Cardiac muscle cell (in vitro differentiated cells and primary cell): ENCODE results near the gene BBS7. TPM values are rescaled to one million over a fixed set of nuclear protein-coding genes. Genes with fewer than 3 reads are reported as not detected.

Experiments used
- DNase-seq, 2 donors: peaks; one replicate each; pipeline versions ENCODE4 v3.0.0 to v3.0.0-alpha.2; 2010 to 2017; ENCODE audit warnings: low read depth in 1 of 2, low spot score in 1 of 2
- H3K27ac ChIP-seq: fragments of 200-600 bp; sonication (generic); 2 replicates; pipeline ENCODE4 v1.5.1; 2016
- H3K27me3 ChIP-seq: fragments of 200-600 bp; sonication (generic); 2 replicates; pipeline ENCODE4 v1.6.0; 2016; ENCODE audit warnings: control low read depth
- H3K36me3 ChIP-seq: fragments of 200-600 bp; sonication (generic); 2 replicates; pipeline ENCODE4 v1.5.1; 2016; ENCODE audit warnings: control low read depth
- H3K4me1 ChIP-seq: fragments of 200-600 bp; sonication (generic); 2 replicates; pipeline ENCODE4 v1.8.1; 2017; ENCODE audit warnings: low read depth, mild to moderate bottlenecking, mixed run types
- H3K4me3 ChIP-seq: fragments of 200-600 bp; sonication (generic); 2 replicates; pipeline ENCODE4 v1.5.1; 2016; ENCODE audit warnings: mild to moderate bottlenecking
- H3K9me3 ChIP-seq: fragments of 200-600 bp; sonication (generic); 2 replicates; pipeline ENCODE4 v1.5.1; 2017; ENCODE audit warnings: low read depth, mild to moderate bottlenecking, control low read depth
- CTCF ChIP-seq: IDR thresholded peaks from 2 replicates; pipeline ENCODE4 v1.5.1; 2012; ENCODE audit warnings: low read depth, mild to moderate bottlenecking, low read length
- polyA plus RNA-seq: library from polyadenylated mRNA; unstranded; fragments of >200 nt; fragmentation: Nextera tagmentation; extraction: Ambion mirVana; gene quantifications from 2 replicates; pipeline ENCODE4 v1.2.1, GENCODE V29; 2016
- total RNA-seq: library from RNA; depleted of rRNA; stranded (reverse); fragments of >200 nt; gene quantifications from 2 replicates; pipeline ENCODE4 v1.2.3, GENCODE V29; 2016

Gene BBS7
- total RNA-seq (15.4 and 22.7 TPM in 2 replicates), polyA plus RNA-seq (12.9 and 15.0 TPM in 2 replicates)

GRCh38 chr4:121869841-121870822 is at the start of gene BBS7:
TSS of gene BBS7 (minus strand) at chr4:121870474. CDS start at chr4:121870313, 161 bp downstream.
- Histone ChIP-seq H3K4me3 (peak within 1 kb of the TSS; percentile 66), H3K9me3 (no peaks in the 10 kb centered on the region), H3K36me3 (no peaks in the 10 kb centered on the region), H3K27ac (peak within 1 kb of the TSS; percentile 64), H3K4me1 (peaks cover 6% of the 10 kb centered on the region), H3K27me3 (no peaks in the 10 kb centered on the region)
- peak; percentile 98 to 99 for DNase-seq
- no peak for TF ChIP-seq CTCF

- peaks cover 6% of the 10 kb centered on the region for H3K4me1 ChIP-seq
- DNase-seq: no peak
- H3K27ac ChIP-seq: no peak overlapping the region
- peaks cover 28% of the 10 kb centered on the region for H3K36me3 ChIP-seq
- H3K4me3 ChIP-seq: no peak overlapping the region
- no peaks in the 10 kb centered on the region for H3K27me3 ChIP-seq
- no peak for TF ChIP-seq CTCF
- H3K9me3 ChIP-seq: no peaks in the 10 kb centered on the region
Observed at GRCh38 chr4:121913667-121914066, 43.4 kb upstream of the BBS7 start.

- Histone ChIP-seq H3K27ac (no peak overlapping the region), H3K4me1 (no peaks in the 10 kb centered on the region), H3K9me3 (no peaks in the 10 kb centered on the region), H3K27me3 (no peaks in the 10 kb centered on the region), H3K4me3 (no peak overlapping the region), H3K36me3 (peaks cover 44% of the 10 kb centered on the region)
- no peak for DNase-seq
- TF ChIP-seq CTCF: no peak
Observed at GRCh38 chr4:121908346-121908745, 38.1 kb upstream of the BBS7 start.

GRCh38 chr4:121900132-121900983 is 30.1 kb upstream of the BBS7 start:
- DNase-seq: peak; percentile 69 to 70

More at GRCh38 chr4:121900132-121900983, 30.1 kb upstream of the BBS7 start:
- H3K27me3 ChIP-seq: no peaks in the 10 kb centered on the region
- H3K27ac ChIP-seq: peak overlapping the region; percentile 26
- peak; percentile 77 for TF ChIP-seq CTCF
- H3K9me3 ChIP-seq: no peaks in the 10 kb centered on the region
- no peak overlapping the region for H3K4me3 ChIP-seq
- H3K4me1 ChIP-seq: peaks cover 4% of the 10 kb centered on the region
- peaks cover 3% of the 10 kb centered on the region for H3K36me3 ChIP-seq
